Measurements from ENCODE around the gene STARD5.

- TF ChIP-seq POLR2A (IDR thresholded peaks at IDR 0.05; ENCODE audit: low read depth, low read length) (no peak), CTCF (conservative IDR thresholded peaks at IDR 0.05; ENCODE audit: low read depth, low read length) (no peak), ELK1 (IDR thresholded peaks at IDR 0.05; ENCODE audit: borderline replicate concordance, low read depth, low read length) (no peak), RCOR1 (IDR thresholded peaks at IDR 0.05; ENCODE audit: insufficient replicate concordance, low read length) (no peak), SMC3 (IDR thresholded peaks at IDR 0.05; ENCODE audit: low read depth, low read length) (no peak), RAD21 (IDR thresholded peaks at IDR 0.05; ENCODE audit: low read length) (no peak), USF2 (IDR thresholded peaks at IDR 0.05; ENCODE audit: low read depth, low read length) (no peak), CHD1 (IDR thresholded peaks at IDR 0.05; ENCODE audit: low read depth, low read length) (no peak), RFX5 (IDR thresholded peaks at IDR 0.05; ENCODE audit: low read depth, low read length) (no peak), MAFK (IDR thresholded peaks at IDR 0.05; ENCODE audit: low read depth, low read length) (no peak), CEBPB (IDR thresholded peaks at IDR 0.05; ENCODE audit: low read depth, low read length) (no peak), MAZ (IDR thresholded peaks at IDR 0.05; ENCODE audit: borderline replicate concordance, low read depth, low read length) (no peak), MXI1 (IDR thresholded peaks at IDR 0.05; ENCODE audit: borderline replicate concordance, low read depth, low read length) (no peak), FOS (IDR thresholded peaks at IDR 0.05; ENCODE audit: low read depth, low read length) (no peak)
Observed at GRCh38 chr15:81288040-81288439, 35.9 kb downstream of the STARD5 start.

Data from IMR-90 (cell line).